HG02852 (cell line): ENCODE results near the gene HDAC7.

Experiments used
- ATAC-seq: cut with Tn5 transposase; IDR thresholded peaks from one replicate; pipeline ENCODE4 v1.9.1; 2021; ENCODE audit warnings: mild to moderate bottlenecking, moderate library complexity; ENCODE audit not compliant: unreplicated experiment

Gene HDAC7

DNA sequence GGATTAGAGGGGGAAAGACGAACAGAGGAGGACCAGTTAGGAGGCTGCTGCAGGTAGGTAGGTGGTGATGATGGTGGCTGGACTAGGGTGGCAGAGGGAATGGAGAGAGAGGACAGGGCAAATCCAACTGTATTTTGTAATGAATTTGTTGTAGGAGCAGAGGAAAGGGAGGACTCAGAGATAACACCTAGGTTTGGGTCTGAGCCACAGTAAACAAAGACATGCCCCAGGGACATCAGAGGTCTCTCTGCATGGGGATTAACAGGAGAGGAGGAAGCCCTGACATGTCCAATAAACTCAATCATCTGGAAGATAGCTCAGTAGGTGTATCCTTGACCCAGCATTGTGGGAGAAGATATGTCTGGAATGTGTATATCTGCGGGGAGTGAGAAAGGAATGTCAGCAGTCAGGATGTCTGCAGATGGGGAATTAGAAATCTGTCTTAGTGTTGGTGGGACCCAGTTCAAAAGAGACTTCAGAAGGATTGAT is 51.3 kb downstream of the HDAC7 start:
- ATAC-seq = no peak

GRCh38 chr12:47767216-47767724 is 52.4 kb downstream of the HDAC7 start:
- ATAC-seq = peak; percentile 73

DNA sequence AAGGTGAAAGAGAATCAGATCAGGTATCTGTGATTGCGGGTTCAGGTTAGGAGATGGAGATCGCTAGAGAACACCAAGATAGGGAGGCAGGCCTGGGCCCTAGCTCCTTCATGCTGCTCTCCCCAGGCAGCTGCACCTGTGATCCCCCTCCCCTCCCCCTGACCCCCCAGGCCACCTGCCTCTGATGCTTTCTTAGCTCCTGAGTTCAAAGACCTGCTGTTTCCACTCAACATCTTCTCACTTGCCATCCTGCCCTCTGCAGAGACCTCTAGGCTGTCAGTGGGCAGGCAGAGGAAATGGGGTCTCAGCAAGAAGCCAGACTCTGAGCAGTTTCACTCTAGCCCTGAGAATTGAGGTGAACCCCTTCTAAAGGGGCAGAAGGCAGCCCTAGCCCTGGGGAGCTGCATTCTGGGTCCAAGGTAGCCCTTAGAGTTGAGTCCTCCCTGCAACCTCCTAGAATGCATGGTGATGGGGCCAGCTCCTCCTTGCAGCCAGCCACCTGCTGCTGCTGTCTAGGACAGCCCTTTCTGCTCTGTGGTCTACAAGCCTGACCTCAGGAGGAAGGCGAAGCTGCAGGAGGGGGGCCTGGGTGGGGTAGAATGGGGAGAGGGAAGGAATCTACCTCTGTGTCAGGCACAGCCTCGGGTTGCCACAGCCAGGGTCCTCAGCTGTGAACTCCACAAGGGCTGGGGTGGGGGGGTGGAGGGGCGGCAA is 53.0 kb downstream of the HDAC7 start:
- ATAC-seq = peak; percentile 7

GRCh38 chr12:47763481-47764346 is 56.0 kb downstream of the HDAC7 start:
- no peak for ATAC-seq

DNA sequence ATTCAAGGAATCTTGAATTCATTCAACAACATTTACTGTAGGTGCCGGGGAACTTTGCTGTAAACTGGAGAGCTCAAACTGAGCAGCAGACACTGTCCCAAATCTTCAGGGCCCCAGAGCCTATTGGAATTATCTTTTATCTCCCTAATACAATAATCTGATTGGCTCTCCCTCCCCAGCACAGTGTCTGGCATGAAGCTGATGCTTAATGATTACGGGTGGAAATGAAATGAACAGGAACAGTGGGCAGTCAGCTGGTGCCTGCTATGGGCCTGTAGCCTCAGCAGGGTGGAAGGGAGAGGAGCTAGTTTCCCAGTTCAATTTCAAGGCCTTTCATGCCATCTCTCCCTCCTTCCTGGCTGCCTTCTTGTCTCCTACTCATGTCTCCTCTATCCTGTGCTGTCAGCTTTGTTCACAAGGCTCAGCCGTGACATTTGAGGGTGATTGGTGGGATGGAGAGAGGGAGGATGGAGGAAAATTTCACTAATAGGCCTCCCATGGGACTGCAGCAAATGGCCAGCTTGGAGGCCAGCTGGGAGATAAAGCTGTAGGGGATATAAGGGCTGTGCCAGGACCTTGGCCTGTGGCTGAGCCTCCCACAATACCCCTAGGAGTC is 56.7 kb downstream of the HDAC7 start:
- ATAC-seq = no peak

DNA sequence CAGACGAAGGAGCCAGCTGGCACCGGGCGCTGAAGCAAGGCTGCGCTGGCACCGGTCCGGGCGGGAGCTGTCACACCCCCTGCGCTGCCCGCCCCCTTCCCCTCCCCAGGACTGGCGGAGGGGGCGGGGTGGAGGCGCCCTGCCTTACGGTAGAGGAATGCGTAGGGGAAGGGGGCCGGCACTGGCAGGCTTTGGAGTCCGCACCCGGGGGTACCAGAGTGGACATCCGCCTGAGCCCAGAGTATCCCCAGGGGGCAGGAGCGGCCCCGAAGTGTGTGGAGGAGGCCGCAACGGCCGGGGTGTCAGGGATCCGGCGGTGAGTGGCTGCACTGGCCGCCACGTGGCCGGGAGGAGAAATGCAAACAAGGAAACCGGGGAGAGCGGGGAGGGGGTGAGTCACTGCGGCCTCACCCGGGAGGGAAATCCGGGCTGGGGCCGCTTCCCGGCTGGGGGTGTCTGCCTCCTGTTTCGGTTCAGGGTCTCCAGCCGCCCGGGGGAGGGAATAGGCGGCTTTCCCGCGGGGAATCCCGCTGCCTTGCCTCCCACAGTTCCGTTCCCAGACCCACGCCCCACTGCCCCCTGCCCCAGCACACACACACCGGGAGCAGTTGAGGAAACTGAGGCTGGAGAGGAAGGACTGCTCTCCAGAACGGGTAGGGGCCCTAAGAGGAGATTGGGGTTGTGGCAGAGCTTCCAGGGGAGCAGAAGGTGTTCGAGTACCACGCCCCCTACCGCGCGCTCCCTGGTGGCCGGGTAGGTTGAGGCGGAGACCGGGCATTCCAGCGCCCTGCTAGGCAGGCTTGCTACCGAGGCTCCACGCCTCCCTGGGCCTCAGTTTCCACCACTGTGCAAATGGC is 60.6 kb downstream of the HDAC7 start, which contains the start of gene RAPGEF3:
RAPGEF3 (minus strand) TSS at position 47 of the 857 bp plus-strand sequence. CDS start 324 bp downstream, outside the sequence.
- ATAC-seq = peak; percentile 55

- ATAC-seq = no peak
Observed at GRCh38 chr12:47758584-47758833, 61.2 kb downstream of the HDAC7 start.

GRCh38 chr12:47757840-47758583 is 61.7 kb downstream of the HDAC7 start:
- ATAC-seq = no peak

DNA sequence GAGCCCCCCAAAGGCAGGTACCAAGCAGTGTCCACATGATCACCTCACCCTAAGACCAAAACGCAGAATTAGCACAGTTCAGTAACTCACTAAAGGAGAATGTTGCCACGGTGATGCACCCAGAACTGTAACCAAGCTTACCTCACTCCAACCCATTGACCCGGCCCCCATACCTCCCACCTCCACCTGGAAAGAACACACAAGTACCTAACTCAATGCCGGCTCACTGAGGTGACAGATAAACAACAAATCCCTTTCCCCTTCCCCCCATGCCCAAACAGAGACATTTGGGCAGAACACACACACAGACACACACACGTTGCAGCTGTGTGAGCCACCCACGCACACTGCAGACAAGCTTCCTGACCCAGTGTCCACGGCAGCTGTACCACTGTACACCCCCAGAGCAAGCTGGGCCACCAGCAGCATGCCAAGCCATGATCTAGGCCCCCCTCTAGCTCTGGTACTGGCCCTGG is 62.3 kb downstream of the HDAC7 start:
- ATAC-seq = no peak

GRCh38 chr12:47755655-47756562 is 63.8 kb downstream of the HDAC7 start:
- peak; percentile 81 for ATAC-seq

DNA sequence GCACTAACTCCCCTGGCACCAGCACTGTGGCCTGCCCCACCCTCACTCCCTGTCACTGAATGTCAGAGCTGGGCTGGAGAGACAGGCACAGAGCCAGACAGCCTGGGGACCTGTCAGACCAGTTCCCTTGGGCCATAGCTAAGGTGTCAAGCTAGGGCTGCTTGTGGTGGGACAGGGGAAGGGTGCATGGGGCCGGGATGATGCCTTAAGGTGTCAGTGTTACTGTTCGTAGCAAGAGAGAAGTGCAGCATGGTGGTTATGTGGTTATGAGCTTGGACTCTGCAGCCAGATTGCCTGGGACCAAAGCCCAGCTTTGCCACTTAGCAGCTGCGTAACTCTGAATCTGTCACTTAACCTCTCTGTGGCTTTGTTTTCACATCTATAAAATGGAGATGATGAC is 64.8 kb downstream of the HDAC7 start:
- peak; percentile 4 for ATAC-seq

- no peak for ATAC-seq
Observed at GRCh38 chr12:47754126-47754525, 65.6 kb downstream of the HDAC7 start.

- ATAC-seq = no peak
Observed at GRCh38 chr12:47753021-47754001, 66.4 kb downstream of the HDAC7 start.

- ATAC-seq = no peak
Observed at GRCh38 chr12:47752552-47752951, 67.2 kb downstream of the HDAC7 start.

DNA sequence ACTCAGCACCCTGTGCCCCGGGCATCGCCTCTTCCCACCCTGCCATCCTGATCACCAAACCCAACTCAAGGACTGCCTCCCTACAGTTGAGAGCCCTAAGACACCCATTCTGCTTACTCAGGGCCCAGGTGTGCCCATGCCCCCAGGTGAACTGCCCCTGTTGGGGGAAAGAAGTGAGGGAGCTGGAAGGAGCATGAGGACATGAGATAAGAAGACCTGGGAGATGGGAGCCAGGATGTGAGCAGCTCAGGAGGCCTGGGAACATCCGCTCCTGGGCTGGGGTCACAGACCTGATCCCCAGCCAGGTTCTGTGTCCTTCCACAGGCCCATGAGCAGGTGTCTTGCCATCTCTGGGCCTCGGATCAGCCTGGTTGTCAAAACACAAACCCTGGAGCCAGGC is 67.6 kb downstream of the HDAC7 start:
- ATAC-seq = no peak

DNA sequence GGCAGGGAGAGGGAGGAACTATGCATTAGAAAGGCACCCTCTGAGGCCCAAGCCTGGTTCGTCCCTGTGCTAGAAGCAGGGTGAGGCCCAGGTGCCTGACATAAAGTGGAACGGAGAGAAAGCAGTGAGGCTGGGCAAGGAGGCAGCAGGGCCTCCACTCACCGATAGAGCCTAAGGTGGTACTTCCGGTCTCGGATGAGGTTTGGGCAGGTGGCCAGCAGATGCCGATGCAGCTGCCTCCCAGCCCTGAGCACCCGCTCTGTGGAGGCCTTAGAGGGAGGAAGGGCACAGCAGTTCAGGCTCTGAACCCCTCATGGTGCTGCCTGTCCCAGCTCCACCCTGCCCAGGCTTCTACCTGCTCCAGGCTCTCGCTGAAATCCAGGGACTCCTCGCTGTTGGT is 68.1 kb downstream of the HDAC7 start:
- ATAC-seq = no peak

- ATAC-seq = no peak
Observed at GRCh38 chr12:47750916-47751470, 68.7 kb downstream of the HDAC7 start.
